Measurements from ENCODE around the gene MYL10. TPM values are rescaled to one million over a fixed set of nuclear protein-coding genes. Genes with fewer than 3 reads are reported as not detected.

The MYL10 gene
- total RNA-seq, 4 donors from 2014 or later = not detected

- no peak overlapping the region for H3K4me3 ChIP-seq
- TF ChIP-seq EP300 (IDR thresholded peaks at IDR 0.05; ENCODE audit: low read depth) (no peak), POLR2A (IDR thresholded peaks at IDR 0.05) (no peak), CTCF (IDR thresholded peaks at IDR 0.05) (no peak), POLR2AphosphoS5 (IDR thresholded peaks at IDR 0.05) (no peak)
- DNase-seq = no peak
- H3K4me1 ChIP-seq = no peaks in the 10 kb centered on the region
- in situ Hi-C loops (cut with MboI; ENCODE audit: low pct_ligation_motif_present in 1 of 4, low pct_unique_long_range_greater_than_20kb in 1 of 4, low sequenced_read_pairs in 3 of 4) = no loop called here
- H3K27me3 ChIP-seq = no peaks in the 10 kb centered on the region
- H3K9me3 ChIP-seq = no peaks in the 10 kb centered on the region
- H3K27ac ChIP-seq = no peak overlapping the region
- WGBS, 2 donors (ENCODE audit: low coverage in 1 of 2) = 75% methylated on average over 9 of the region's 9 CpGs; no CpG with 5 or more reads in 1 of the 2 donors
- H3K36me3 ChIP-seq = no peaks in the 10 kb centered on the region
- intact Hi-C loops (cut with DNase I; ENCODE audit: low total_unique reads) = no loop called here
Observed at GRCh38 chr7:101636822-101637623, 7.9 kb upstream of the MYL10 start.

- Histone ChIP-seq H3K9me3 (no peaks in the 10 kb centered on the region), H3K36me3 (no peaks in the 10 kb centered on the region), H3K27ac (no peak overlapping the region), H3K27me3 (no peaks in the 10 kb centered on the region), H3K4me3 (no peak overlapping the region), H3K4me1 (no peaks in the 10 kb centered on the region)
- in situ Hi-C loops (cut with MboI; ENCODE audit: low pct_ligation_motif_present in 1 of 4, low pct_unique_long_range_greater_than_20kb in 1 of 4, low sequenced_read_pairs in 3 of 4) = no loop called here
- no peak for DNase-seq
- WGBS, 2 donors (ENCODE audit: low coverage in 1 of 2) = 67% methylated on average over 1 of the region's 2 CpGs; no CpG with 5 or more reads in 1 of the 2 donors
- no peak for TF ChIP-seq POLR2AphosphoS5 (IDR thresholded peaks at IDR 0.05)
- no peak for TF ChIP-seq POLR2A (IDR thresholded peaks at IDR 0.05)
- TF ChIP-seq EP300 (IDR thresholded peaks at IDR 0.05; ENCODE audit: low read depth) = no peak
- TF ChIP-seq CTCF (IDR thresholded peaks at IDR 0.05) = no peak
- intact Hi-C loops (cut with DNase I; ENCODE audit: low total_unique reads) = no loop called here
Observed at GRCh38 chr7:101635484-101635883, 6.4 kb upstream of the MYL10 start.

- in situ Hi-C loops (cut with MboI; ENCODE audit: low pct_ligation_motif_present in 1 of 4, low pct_unique_long_range_greater_than_20kb in 1 of 4, low sequenced_read_pairs in 3 of 4) = no loop called here
- intact Hi-C loops (cut with DNase I; ENCODE audit: low total_unique reads) = no loop called here
Observed at GRCh38 chr7:101634196-101634717, 5.2 kb upstream of the MYL10 start.

More at GRCh38 chr7:101634196-101634717, 5.2 kb upstream of the MYL10 start:
- Histone ChIP-seq H3K36me3 (no peaks in the 10 kb centered on the region), H3K27ac (no peak overlapping the region), H3K4me3 (no peak overlapping the region), H3K4me1 (no peaks in the 10 kb centered on the region), H3K9me3 (no peaks in the 10 kb centered on the region), H3K27me3 (no peaks in the 10 kb centered on the region)
- WGBS, 2 donors (ENCODE audit: low coverage in 1 of 2) = 86 to 100% methylated on average over 1 to 11 of the region's 11 CpGs
- no peak for DNase-seq
- no peak for TF ChIP-seq CTCF (IDR thresholded peaks at IDR 0.05)
- no peak for TF ChIP-seq EP300 (IDR thresholded peaks at IDR 0.05; ENCODE audit: low read depth)
- no peak for TF ChIP-seq POLR2A (IDR thresholded peaks at IDR 0.05)
- no peak for TF ChIP-seq POLR2AphosphoS5 (IDR thresholded peaks at IDR 0.05)

All from transverse colon (tissue), 4 donors.